Measurements from ENCODE around the gene FAM237A.

Gene FAM237A

DNA sequence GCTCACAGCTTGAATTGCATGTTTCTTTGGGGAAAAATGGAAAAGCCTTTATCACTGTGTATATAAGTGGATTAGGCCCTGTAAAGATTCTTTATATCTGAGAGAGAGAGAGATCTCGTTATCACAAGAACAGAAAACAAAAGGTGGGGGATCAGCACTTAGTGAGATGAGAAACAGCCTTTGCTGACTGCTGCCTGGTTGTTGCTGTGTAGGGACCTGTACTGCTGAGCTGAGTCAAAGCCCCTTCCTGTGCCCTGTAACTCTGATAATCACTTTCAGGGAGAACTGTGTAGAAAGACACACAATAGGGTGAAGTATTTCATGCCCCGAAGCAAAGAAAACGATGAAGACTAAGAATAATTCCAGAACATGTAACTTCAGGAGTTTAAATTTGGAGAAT lies 30.6 kb upstream of the FAM237A start:
- no peak overlapping the region for H3K27ac ChIP-seq
- TF ChIP-seq CTCF (IDR thresholded peaks at IDR 0.05; ENCODE audit: low read depth, low read length, missing control alignments): no peak
- H3K4me3 ChIP-seq (ENCODE audit: low read depth, low read length): no peak overlapping the region
- no peaks in the 10 kb centered on the region for H3K27me3 ChIP-seq (replicated peaks)
- no peak for DNase-seq
- in situ Hi-C loops (cut with HindIII; ENCODE audit: low pct_ligation_motif_present, low sequenced_read_pairs): no loop called here
- no peaks in the 10 kb centered on the region for H3K36me3 ChIP-seq (replicated peaks)

DNA sequence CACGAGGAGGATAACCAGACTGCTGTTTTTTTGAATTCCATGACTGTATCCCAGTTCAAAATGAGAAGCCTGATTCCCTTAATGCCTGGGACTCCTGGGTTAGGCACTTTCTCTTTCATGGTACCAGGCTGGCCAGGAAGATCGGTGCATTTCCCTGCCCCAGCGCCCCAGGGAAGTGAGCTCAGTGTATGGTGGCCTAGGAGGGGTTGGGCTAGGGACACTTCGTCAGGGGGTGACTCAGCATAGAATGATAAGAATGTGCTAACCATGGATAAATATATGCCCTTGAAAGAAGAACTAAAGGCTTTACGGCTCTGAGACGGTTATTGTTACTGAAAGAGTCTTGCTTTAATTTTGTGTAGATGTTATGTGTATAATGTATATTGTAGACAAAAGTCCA lies 27.5 kb upstream of the FAM237A start:
- DNase-seq: peak; percentile 71
- no peak for TF ChIP-seq CTCF (IDR thresholded peaks at IDR 0.05; ENCODE audit: low read depth, low read length, missing control alignments)
- in situ Hi-C loops (cut with HindIII; ENCODE audit: low pct_ligation_motif_present, low sequenced_read_pairs): no loop called here

GRCh38 chr2:206615417-206616089 lies 26.7 kb upstream of the FAM237A start:
- Histone ChIP-seq H3K27me3 (replicated peaks) (no peaks in the 10 kb centered on the region), H3K27ac (no peak overlapping the region), H3K4me3 (ENCODE audit: low read depth, low read length) (no peak overlapping the region), H3K36me3 (replicated peaks) (no peaks in the 10 kb centered on the region)
- in situ Hi-C loops (cut with HindIII; ENCODE audit: low pct_ligation_motif_present, low sequenced_read_pairs): no loop called here
- no peak for DNase-seq
- peak; percentile 4 for TF ChIP-seq CTCF (IDR thresholded peaks at IDR 0.05; ENCODE audit: low read depth, low read length, missing control alignments)

More for the DNA sequence above, 27.5 kb upstream of the FAM237A start:
- no peaks in the 10 kb centered on the region for H3K27me3 ChIP-seq (replicated peaks)
- H3K36me3 ChIP-seq (replicated peaks): no peaks in the 10 kb centered on the region
- no peak overlapping the region for H3K4me3 ChIP-seq (ENCODE audit: low read depth, low read length)
- H3K27ac ChIP-seq: no peak overlapping the region

DNA sequence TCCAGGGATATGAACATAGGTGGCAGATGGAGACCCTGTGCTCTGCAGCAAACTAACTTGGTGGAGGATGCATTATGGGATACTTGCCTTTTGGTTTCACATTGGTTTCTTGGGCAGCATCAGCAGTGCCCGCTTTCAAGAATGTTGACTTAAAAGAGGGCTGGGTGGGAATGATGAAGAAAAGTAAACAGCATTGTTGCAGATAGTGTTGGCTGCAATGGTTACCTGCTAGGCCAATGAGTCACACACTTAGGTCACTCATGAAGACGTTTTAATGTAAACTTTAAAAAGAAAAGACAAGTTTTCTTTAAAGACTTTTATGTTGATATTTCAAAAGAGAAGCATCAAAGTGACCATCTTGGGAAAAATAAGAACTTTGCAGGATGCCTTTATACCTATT lies 26.1 kb upstream of the FAM237A start:
- TF ChIP-seq CTCF (IDR thresholded peaks at IDR 0.05; ENCODE audit: low read depth, low read length, missing control alignments): no peak
- in situ Hi-C loops (cut with HindIII; ENCODE audit: low pct_ligation_motif_present, low sequenced_read_pairs): no loop called here
- H3K4me3 ChIP-seq (ENCODE audit: low read depth, low read length): no peak overlapping the region

GRCh38 chr2:206619011-206619410 lies 23.3 kb upstream of the FAM237A start:
- Histone ChIP-seq H3K27ac (no peak overlapping the region), H3K36me3 (replicated peaks) (no peaks in the 10 kb centered on the region), H3K4me3 (ENCODE audit: low read depth, low read length) (no peak overlapping the region), H3K27me3 (replicated peaks) (no peaks in the 10 kb centered on the region)
- in situ Hi-C loops (cut with HindIII; ENCODE audit: low pct_ligation_motif_present, low sequenced_read_pairs): no loop called here
- no peak for DNase-seq
- no peak for TF ChIP-seq CTCF (IDR thresholded peaks at IDR 0.05; ENCODE audit: low read depth, low read length, missing control alignments)

More for the DNA sequence above, 26.1 kb upstream of the FAM237A start:
- Histone ChIP-seq H3K27me3 (replicated peaks) (no peaks in the 10 kb centered on the region), H3K36me3 (replicated peaks) (no peaks in the 10 kb centered on the region), H3K27ac (no peak overlapping the region)
- DNase-seq: no peak

GRCh38 chr2:206626108-206626507 lies 16.2 kb upstream of the FAM237A start:
- Histone ChIP-seq H3K36me3 (replicated peaks) (no peaks in the 10 kb centered on the region), H3K27ac (no peak overlapping the region), H3K4me3 (ENCODE audit: low read depth, low read length) (no peak overlapping the region), H3K27me3 (replicated peaks) (no peaks in the 10 kb centered on the region)
- TF ChIP-seq CTCF (IDR thresholded peaks at IDR 0.05; ENCODE audit: low read depth, low read length, missing control alignments): no peak
- DNase-seq: no peak
- in situ Hi-C loops (cut with HindIII; ENCODE audit: low pct_ligation_motif_present, low sequenced_read_pairs): no loop called here

All from brain microvascular endothelial cell (primary cell).